Measurements from ENCODE around the gene CST8. TPM values are rescaled to one million over a fixed set of nuclear protein-coding genes. Genes with fewer than 3 reads are reported as not detected.

Gene CST8
- total RNA-seq = not detected in 2 replicates

- Mint-ChIP-seq H3K36me3 (ENCODE audit: low read depth) (no peaks in the 10 kb centered on the region), H3K27me3 (peaks cover 2% of the 10 kb centered on the region), H3K9me3 (no peaks in the 10 kb centered on the region), H3K4me1 (no peaks in the 10 kb centered on the region), H3K4me3 (no peak within 1 kb of the TSS), H3K27ac (no peak within 1 kb of the TSS)
- intact Hi-C loops (cut with micrococcal nuclease) = no loop called here
- DNase-seq = peak; percentile 37
These were observed at the start of gene CST8 for GRCh38 chr20:23490817-23491216. Gene CST8 (plus strand): TSS chr20:23491117. CDS start chr20:23491668, 551 bp downstream.

GRCh38 chr20:23441850-23442313 is 49.0 kb upstream of the CST8 start:
- no peaks in the 10 kb centered on the region for H3K9me3 Mint-ChIP-seq
- H3K27me3 Mint-ChIP-seq = peaks cover 7% of the 10 kb centered on the region
- peak; percentile 88 for DNase-seq
- no peak overlapping the region for H3K27ac Mint-ChIP-seq
- intact Hi-C loops (cut with micrococcal nuclease) = loop anchor here (1.0 kb wide), 1 partner anchor 164 kb away; no protein-coding TSS in a partner anchor
- H3K4me1 Mint-ChIP-seq = no peaks in the 10 kb centered on the region
- no peaks in the 10 kb centered on the region for H3K36me3 Mint-ChIP-seq (ENCODE audit: low read depth)
- H3K4me3 Mint-ChIP-seq = no peak overlapping the region

- no peak for DNase-seq
- Mint-ChIP-seq H3K4me1 (no peaks in the 10 kb centered on the region), H3K4me3 (no peak overlapping the region), H3K27ac (no peak overlapping the region), H3K36me3 (ENCODE audit: low read depth) (no peaks in the 10 kb centered on the region), H3K9me3 (no peaks in the 10 kb centered on the region), H3K27me3 (peaks cover 7% of the 10 kb centered on the region)
- intact Hi-C loops (cut with micrococcal nuclease) = loop anchor here (1.0 kb wide), 1 partner anchor 164 kb away; no protein-coding TSS in a partner anchor
These were observed 48.5 kb upstream of the CST8 start for GRCh38 chr20:23442436-23442835.

- Mint-ChIP-seq H3K4me3 (no peak overlapping the region), H3K27ac (no peak overlapping the region), H3K36me3 (ENCODE audit: low read depth) (no peaks in the 10 kb centered on the region), H3K4me1 (peaks cover 7% of the 10 kb centered on the region), H3K9me3 (no peaks in the 10 kb centered on the region), H3K27me3 (peaks cover 5% of the 10 kb centered on the region)
- DNase-seq = no peak
- intact Hi-C loops (cut with micrococcal nuclease) = no loop called here
These were observed 46.1 kb upstream of the CST8 start for GRCh38 chr20:23444859-23445258.

- peaks cover 4% of the 10 kb centered on the region for H3K27me3 Mint-ChIP-seq
- no peak for DNase-seq
- H3K27ac Mint-ChIP-seq = no peak overlapping the region
- H3K4me3 Mint-ChIP-seq = no peak overlapping the region
- H3K36me3 Mint-ChIP-seq (ENCODE audit: low read depth) = no peaks in the 10 kb centered on the region
- peaks cover 7% of the 10 kb centered on the region for H3K4me1 Mint-ChIP-seq
- intact Hi-C loops (cut with micrococcal nuclease) = no loop called here
- H3K9me3 Mint-ChIP-seq = no peaks in the 10 kb centered on the region
These were observed 45.2 kb upstream of the CST8 start for GRCh38 chr20:23445596-23446217.

GRCh38 chr20:23446505-23446904 is 44.4 kb upstream of the CST8 start:
- Mint-ChIP-seq H3K27ac (no peak overlapping the region), H3K4me1 (peaks cover 7% of the 10 kb centered on the region), H3K9me3 (no peaks in the 10 kb centered on the region), H3K4me3 (no peak overlapping the region), H3K36me3 (ENCODE audit: low read depth) (no peaks in the 10 kb centered on the region), H3K27me3 (peaks cover 7% of the 10 kb centered on the region)
- DNase-seq = peak; percentile 77
- intact Hi-C loops (cut with micrococcal nuclease) = no loop called here

GRCh38 chr20:23448167-23448566 is 42.8 kb upstream of the CST8 start:
- Mint-ChIP-seq H3K27ac (no peak overlapping the region), H3K4me3 (no peak overlapping the region), H3K27me3 (peaks cover 7% of the 10 kb centered on the region), H3K4me1 (peaks cover 7% of the 10 kb centered on the region), H3K36me3 (ENCODE audit: low read depth) (no peaks in the 10 kb centered on the region), H3K9me3 (no peaks in the 10 kb centered on the region)
- DNase-seq = peak; percentile 45
- intact Hi-C loops (cut with micrococcal nuclease) = no loop called here

- peak; percentile 61 for DNase-seq
- peaks cover 7% of the 10 kb centered on the region for H3K4me1 Mint-ChIP-seq
- H3K27ac Mint-ChIP-seq = no peak overlapping the region
- no peaks in the 10 kb centered on the region for H3K9me3 Mint-ChIP-seq
- H3K27me3 Mint-ChIP-seq = peaks cover 7% of the 10 kb centered on the region
- no peaks in the 10 kb centered on the region for H3K36me3 Mint-ChIP-seq (ENCODE audit: low read depth)
- intact Hi-C loops (cut with micrococcal nuclease) = no loop called here
- no peak overlapping the region for H3K4me3 Mint-ChIP-seq
These were observed 41.5 kb upstream of the CST8 start for GRCh38 chr20:23449421-23449820.

GRCh38 chr20:23450877-23451276 is 40.0 kb upstream of the CST8 start:
- Mint-ChIP-seq H3K27ac (no peak overlapping the region), H3K9me3 (no peaks in the 10 kb centered on the region), H3K27me3 (peaks cover 4% of the 10 kb centered on the region), H3K4me3 (no peak overlapping the region), H3K4me1 (peaks cover 9% of the 10 kb centered on the region), H3K36me3 (ENCODE audit: low read depth) (no peaks in the 10 kb centered on the region)
- DNase-seq = no peak
- intact Hi-C loops (cut with micrococcal nuclease) = no loop called here

- Mint-ChIP-seq H3K27me3 (peaks cover 4% of the 10 kb centered on the region), H3K4me3 (no peak overlapping the region), H3K9me3 (no peaks in the 10 kb centered on the region), H3K27ac (no peak overlapping the region), H3K36me3 (ENCODE audit: low read depth) (no peaks in the 10 kb centered on the region), H3K4me1 (peaks cover 20% of the 10 kb centered on the region)
- intact Hi-C loops (cut with micrococcal nuclease) = no loop called here
- DNase-seq = peak; percentile 51
These were observed 38.9 kb upstream of the CST8 start for GRCh38 chr20:23451956-23452487.

- no peak within 1 kb of the TSS for H3K27ac Mint-ChIP-seq
- H3K27me3 Mint-ChIP-seq = peaks cover 4% of the 10 kb centered on the region
- no peaks in the 10 kb centered on the region for H3K36me3 Mint-ChIP-seq (ENCODE audit: low read depth)
- intact Hi-C loops (cut with micrococcal nuclease) = no loop called here
- no peaks in the 10 kb centered on the region for H3K9me3 Mint-ChIP-seq
- H3K4me3 Mint-ChIP-seq = no peak within 1 kb of the TSS
- peaks cover 20% of the 10 kb centered on the region for H3K4me1 Mint-ChIP-seq
- DNase-seq = no peak
These were observed 38.1 kb upstream of the CST8 start, which contains the start of gene CST11 for GRCh38 chr20:23452776-23453175. Gene CST11 (minus strand): TSS chr20:23452876. CDS start chr20:23452811, 65 bp downstream.

GRCh38 chr20:23453549-23454543 is 37.1 kb upstream of the CST8 start:
- no peak overlapping the region for H3K4me3 Mint-ChIP-seq
- no peaks in the 10 kb centered on the region for H3K36me3 Mint-ChIP-seq (ENCODE audit: low read depth)
- H3K27me3 Mint-ChIP-seq = peaks cover 4% of the 10 kb centered on the region
- intact Hi-C loops (cut with micrococcal nuclease) = no loop called here
- peaks cover 20% of the 10 kb centered on the region for H3K4me1 Mint-ChIP-seq
- H3K27ac Mint-ChIP-seq = no peak overlapping the region
- no peaks in the 10 kb centered on the region for H3K9me3 Mint-ChIP-seq
- no peak for DNase-seq

- intact Hi-C loops (cut with micrococcal nuclease) = no loop called here
These were observed 36.1 kb upstream of the CST8 start for GRCh38 chr20:23454816-23455215.

GRCh38 chr20:23455639-23456038 is 35.3 kb upstream of the CST8 start:
- no peaks in the 10 kb centered on the region for H3K36me3 Mint-ChIP-seq (ENCODE audit: low read depth)
- H3K27ac Mint-ChIP-seq = peak overlapping the region; percentile 0
- no peak overlapping the region for H3K4me3 Mint-ChIP-seq
- DNase-seq = no peak
- H3K4me1 Mint-ChIP-seq = peaks cover 13% of the 10 kb centered on the region
- intact Hi-C loops (cut with micrococcal nuclease) = no loop called here
- H3K27me3 Mint-ChIP-seq = peaks cover 6% of the 10 kb centered on the region
- no peaks in the 10 kb centered on the region for H3K9me3 Mint-ChIP-seq

More at GRCh38 chr20:23454816-23455215, 36.1 kb upstream of the CST8 start:
- Mint-ChIP-seq H3K9me3 (no peaks in the 10 kb centered on the region), H3K36me3 (ENCODE audit: low read depth) (no peaks in the 10 kb centered on the region), H3K4me1 (peaks cover 13% of the 10 kb centered on the region), H3K4me3 (no peak overlapping the region), H3K27me3 (peaks cover 6% of the 10 kb centered on the region), H3K27ac (no peak overlapping the region)
- no peak for DNase-seq

All from activated CD4-positive, alpha-beta T cell treated with anti-CD3 and anti-CD28 coated beads, Interleukin-2, amount 10 ng/mL, durations not matched to agents 24 days and 14 days (primary cell).